ENCODE data around the gene EEPD1. TPM values are rescaled to one million over a fixed set of nuclear protein-coding genes. Genes with fewer than 3 reads are reported as not detected.

EEPD1 gene
- total RNA-seq, 1 donor from 2014 or later, result 14.0 TPM

GRCh38 chr7:36176697-36177096 is 23.6 kb downstream of the EEPD1 start:
- peaks cover 5 to 13% of the 10 kb centered on the region in 2 donors for H3K4me1 ChIP-seq
- H3K4me3 ChIP-seq, result peak overlapping the region; percentile 25 to 51
- no peaks in the 10 kb centered on the region for H3K36me3 ChIP-seq
- intact Hi-C loops (cut with DNase I), result no loop called here
- TF ChIP-seq CTCF (IDR thresholded peaks at IDR 0.05), result no peak
- no peaks in the 10 kb centered on the region for H3K9me3 ChIP-seq
- no peaks in the 10 kb centered on the region for H3K27me3 ChIP-seq
- peak overlapping the region; percentile 76 to 83 for H3K27ac ChIP-seq
- no peak for DNase-seq (ENCODE audit: low spot score in 2 of 2)

GRCh38 chr7:36180121-36180520 is 27.1 kb downstream of the EEPD1 start:
- Histone ChIP-seq H3K9me3 (no peaks in the 10 kb centered on the region), H3K4me1 (peaks cover 5 to 16% of the 10 kb centered on the region in 2 donors), H3K27me3 (no peaks in the 10 kb centered on the region), H3K4me3 (no peak overlapping the region), H3K36me3 (no peaks in the 10 kb centered on the region), H3K27ac (no peak overlapping the region)
- DNase-seq (ENCODE audit: low spot score in 2 of 2), result no peak
- no peak for TF ChIP-seq CTCF (IDR thresholded peaks at IDR 0.05)
- intact Hi-C loops (cut with DNase I), result no loop called here

GRCh38 chr7:36181668-36182067 is 28.6 kb downstream of the EEPD1 start:
- no peak overlapping the region for H3K4me3 ChIP-seq
- no peaks in the 10 kb centered on the region for H3K9me3 ChIP-seq
- no peak for TF ChIP-seq CTCF (IDR thresholded peaks at IDR 0.05)
- no peaks in the 10 kb centered on the region for H3K27me3 ChIP-seq
- DNase-seq (ENCODE audit: low spot score in 2 of 2), result no peak
- peaks cover 0 to 8% of the 10 kb centered on the region in 2 donors for H3K4me1 ChIP-seq
- H3K36me3 ChIP-seq, result no peaks in the 10 kb centered on the region
- intact Hi-C loops (cut with DNase I), result no loop called here
- peak overlapping the region in 1 of 2 donors; percentile 31 for H3K27ac ChIP-seq

- no peak overlapping the region for H3K4me3 ChIP-seq
- no peaks in the 10 kb centered on the region for H3K9me3 ChIP-seq
- no peak for TF ChIP-seq CTCF (IDR thresholded peaks at IDR 0.05)
- H3K27ac ChIP-seq, result peak overlapping the region in 1 of 2 donors; percentile 26
- H3K27me3 ChIP-seq, result no peaks in the 10 kb centered on the region
- H3K4me1 ChIP-seq, result peaks cover 0 to 7% of the 10 kb centered on the region in 2 donors
- DNase-seq (ENCODE audit: low spot score in 2 of 2), result no peak
- no peaks in the 10 kb centered on the region for H3K36me3 ChIP-seq
- intact Hi-C loops (cut with DNase I), result no loop called here
Measured at GRCh38 chr7:36182854-36183604, 30.0 kb downstream of the EEPD1 start.

GRCh38 chr7:36185092-36185491 is 32.0 kb downstream of the EEPD1 start:
- intact Hi-C loops (cut with DNase I), result no loop called here
- no peak for DNase-seq (ENCODE audit: low spot score in 2 of 2)
- Histone ChIP-seq H3K27ac (no peak overlapping the region), H3K4me3 (no peak overlapping the region), H3K27me3 (no peaks in the 10 kb centered on the region), H3K36me3 (no peaks in the 10 kb centered on the region), H3K4me1 (peaks cover 0 to 7% of the 10 kb centered on the region in 2 donors), H3K9me3 (no peaks in the 10 kb centered on the region)
- TF ChIP-seq CTCF (IDR thresholded peaks at IDR 0.05), result no peak
